Endodermal cell (in vitro differentiated cells): ENCODE measurements around the gene WDR91. TPM values are rescaled to one million over a fixed set of nuclear protein-coding genes. Genes with fewer than 3 reads are reported as not detected.

Experiments
- DNase-seq: peaks from one replicate; pipeline ENCODE4 v3.0.0-alpha.2; 2017
- H3K27ac ChIP-seq: 2 replicates; pipeline ENCODE4 v1.5.1; 2013; ENCODE audit warnings: mild to moderate bottlenecking, low read depth, low read length, moderate library complexity
- H3K27me3 ChIP-seq: 2 replicates; pipeline ENCODE4 v1.6.1; 2013; ENCODE audit warnings: mild to moderate bottlenecking, low read length, moderate library complexity; ENCODE audit not compliant: insufficient read depth, control insufficient read depth, poor library complexity, severe bottlenecking
- H3K36me3 ChIP-seq: 2 replicates; pipeline ENCODE4 v1.7.0; 2013; ENCODE audit warnings: mild to moderate bottlenecking, low read length, moderate library complexity; ENCODE audit not compliant: control insufficient read depth, insufficient read depth
- H3K4me1 ChIP-seq: one replicate; pipeline ENCODE4 v1.7.0; 2013; ENCODE audit warnings: low read length; ENCODE audit not compliant: control insufficient read depth, insufficient read depth
- H3K4me3 ChIP-seq: 2 replicates; pipeline ENCODE4 v1.5.1; 2013; ENCODE audit warnings: mild to moderate bottlenecking, low read length, moderate library complexity
- H3K9ac ChIP-seq: 2 replicates; pipeline ENCODE4 v1.6.1; 2013; ENCODE audit warnings: mild to moderate bottlenecking, low read length, moderate library complexity; ENCODE audit not compliant: poor library complexity, severe bottlenecking; ENCODE audit errors: extremely low read depth
- H3K9me3 ChIP-seq: 2 replicates; pipeline ENCODE4 v1.6.1; 2013; ENCODE audit warnings: mild to moderate bottlenecking, low read length, moderate library complexity; ENCODE audit not compliant: control insufficient read depth
- H3K27ac Mint-ChIP-seq: 2 replicates; pipeline ENCODE4 v1.8.0; 2020; ENCODE audit warnings: mixed read lengths
- H3K27me3 Mint-ChIP-seq: 2 replicates; pipeline ENCODE4 v1.8.0; 2021; ENCODE audit warnings: mild to moderate bottlenecking, mixed read lengths; ENCODE audit not compliant: insufficient read depth
- H3K36me3 Mint-ChIP-seq: 2 replicates; pipeline ENCODE4 v1.8.0; 2020; ENCODE audit warnings: low read depth, mixed read lengths
- H3K4me1 Mint-ChIP-seq: 2 replicates; pipeline ENCODE4 v1.8.0; 2020; ENCODE audit warnings: mixed read lengths
- H3K4me3 Mint-ChIP-seq: 2 replicates; pipeline ENCODE4 v1.8.0; 2020; ENCODE audit warnings: mild to moderate bottlenecking, moderate library complexity, mixed read lengths
- H3K9me3 Mint-ChIP-seq: 2 replicates; pipeline ENCODE4 v1.8.0; 2020; ENCODE audit warnings: mild to moderate bottlenecking, mixed read lengths
- WGBS, 2 experiments: methylation state at CpG; one replicate each; pipeline versions ENCODE4 v1.1.5 to v1.1.7; 2013; ENCODE audit warnings: missing lambda C conversion rate in 2 of 2, mixed read lengths in 1 of 2; ENCODE audit not compliant: insufficient coverage in 1 of 2, insufficient read length in 1 of 2; 5-methylcytosine and 5-hydroxymethylcytosine counted together
- total RNA-seq, 2 donors: library from RNA; stranded (reverse); fragmentation: NEBNext Ultra II Directional in 1 of 2; extraction: Animal tissue kit (Norgen Biotek cat#: 25700) in 1 of 2; gene quantifications; 2 replicates in 1 of 2; 3 replicates in 1 of 2; pipeline ENCODE4 v1.2.1, GENCODE V29; 2021
- TF ChIP-seq, protein P1 (sequence below): fragments of 200-600 bp; sonication (generic); conservative IDR thresholded peaks from 2 replicates; pipeline ENCODE4 v1.5.0; 2021; ENCODE audit warnings: antibody characterized with exemption, mild to moderate bottlenecking

The WDR91 gene
- total RNA-seq, 2 donors from 2014 or later = 8.2 to 9.6 TPM

DNA sequence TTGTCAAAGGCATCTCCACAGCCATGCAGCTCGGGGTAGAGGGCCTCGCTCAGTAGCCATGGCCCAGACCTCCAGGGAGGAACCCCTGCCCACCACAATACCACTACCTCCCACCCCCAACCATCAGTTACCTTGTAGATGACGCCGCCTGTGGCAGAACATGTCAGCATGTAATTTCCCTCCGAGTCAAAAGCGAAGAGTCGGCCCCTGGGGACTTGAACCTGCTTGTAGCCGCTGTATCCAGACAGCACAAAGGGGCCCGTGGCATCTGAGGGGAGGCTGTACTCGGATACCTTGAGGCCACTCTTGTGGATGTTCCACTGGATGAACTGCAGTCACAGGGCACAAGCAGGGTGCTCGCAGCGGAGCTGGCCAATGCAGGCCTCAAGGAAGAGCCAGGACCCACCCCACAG is 24.5 kb downstream of the WDR91 start:
- no peak overlapping the region for H3K27ac ChIP-seq
- Mint-ChIP-seq H3K4me1 (no peaks in the 10 kb centered on the region), H3K36me3 (peaks cover 57% of the 10 kb centered on the region), H3K9me3 (peaks cover 15% of the 10 kb centered on the region), H3K27me3 (no peaks in the 10 kb centered on the region), H3K4me3 (no peak overlapping the region), H3K27ac (no peak overlapping the region)
- no peak overlapping the region for H3K9ac ChIP-seq
- TF ChIP-seq, protein P1, sequence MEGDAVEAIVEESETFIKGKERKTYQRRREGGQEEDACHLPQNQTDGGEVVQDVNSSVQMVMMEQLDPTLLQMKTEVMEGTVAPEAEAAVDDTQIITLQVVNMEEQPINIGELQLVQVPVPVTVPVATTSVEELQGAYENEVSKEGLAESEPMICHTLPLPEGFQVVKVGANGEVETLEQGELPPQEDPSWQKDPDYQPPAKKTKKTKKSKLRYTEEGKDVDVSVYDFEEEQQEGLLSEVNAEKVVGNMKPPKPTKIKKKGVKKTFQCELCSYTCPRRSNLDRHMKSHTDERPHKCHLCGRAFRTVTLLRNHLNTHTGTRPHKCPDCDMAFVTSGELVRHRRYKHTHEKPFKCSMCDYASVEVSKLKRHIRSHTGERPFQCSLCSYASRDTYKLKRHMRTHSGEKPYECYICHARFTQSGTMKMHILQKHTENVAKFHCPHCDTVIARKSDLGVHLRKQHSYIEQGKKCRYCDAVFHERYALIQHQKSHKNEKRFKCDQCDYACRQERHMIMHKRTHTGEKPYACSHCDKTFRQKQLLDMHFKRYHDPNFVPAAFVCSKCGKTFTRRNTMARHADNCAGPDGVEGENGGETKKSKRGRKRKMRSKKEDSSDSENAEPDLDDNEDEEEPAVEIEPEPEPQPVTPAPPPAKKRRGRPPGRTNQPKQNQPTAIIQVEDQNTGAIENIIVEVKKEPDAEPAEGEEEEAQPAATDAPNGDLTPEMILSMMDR = no peak
- WGBS, 2 experiments = 82 to 86% methylated on average over 8 to 12 of the region's 12 CpGs
- peaks cover 20% of the 10 kb centered on the region for H3K9me3 ChIP-seq
- no peaks in the 10 kb centered on the region for H3K27me3 ChIP-seq
- H3K4me3 ChIP-seq = no peak overlapping the region
- H3K4me1 ChIP-seq = no peaks in the 10 kb centered on the region
- DNase-seq = no peak
- peaks cover 26% of the 10 kb centered on the region for H3K36me3 ChIP-seq

DNA sequence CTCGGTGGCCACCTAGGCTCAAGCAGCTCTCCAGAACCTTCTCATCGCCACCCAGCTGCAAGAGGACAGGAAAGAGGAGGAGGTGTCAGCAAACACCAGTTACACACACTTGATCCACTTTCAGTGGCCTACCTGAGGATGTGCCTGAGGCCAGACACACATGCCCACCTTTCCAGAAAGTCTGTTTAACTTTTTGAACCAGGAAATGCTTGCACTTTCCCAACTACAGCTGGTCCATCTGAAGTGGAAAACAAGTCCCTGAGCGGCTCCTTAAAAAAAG is 25.1 kb downstream of the WDR91 start:
- no peaks in the 10 kb centered on the region for H3K4me1 Mint-ChIP-seq
- DNase-seq = no peak
- H3K27ac ChIP-seq = no peak overlapping the region
- peaks cover 58% of the 10 kb centered on the region for H3K36me3 Mint-ChIP-seq
- peaks cover 22% of the 10 kb centered on the region for H3K9me3 Mint-ChIP-seq
- H3K27me3 Mint-ChIP-seq = no peaks in the 10 kb centered on the region
- H3K4me3 ChIP-seq = no peak overlapping the region
- H3K27me3 ChIP-seq = no peaks in the 10 kb centered on the region
- no peak overlapping the region for H3K9ac ChIP-seq
- WGBS, 2 experiments = 93 to 96% methylated on average over 3 of the region's 3 CpGs
- peaks cover 26% of the 10 kb centered on the region for H3K36me3 ChIP-seq
- H3K4me3 Mint-ChIP-seq = no peak overlapping the region
- TF ChIP-seq, protein P1 = no peak
- no peaks in the 10 kb centered on the region for H3K4me1 ChIP-seq
- peaks cover 26% of the 10 kb centered on the region for H3K9me3 ChIP-seq
- no peak overlapping the region for H3K27ac Mint-ChIP-seq

DNA sequence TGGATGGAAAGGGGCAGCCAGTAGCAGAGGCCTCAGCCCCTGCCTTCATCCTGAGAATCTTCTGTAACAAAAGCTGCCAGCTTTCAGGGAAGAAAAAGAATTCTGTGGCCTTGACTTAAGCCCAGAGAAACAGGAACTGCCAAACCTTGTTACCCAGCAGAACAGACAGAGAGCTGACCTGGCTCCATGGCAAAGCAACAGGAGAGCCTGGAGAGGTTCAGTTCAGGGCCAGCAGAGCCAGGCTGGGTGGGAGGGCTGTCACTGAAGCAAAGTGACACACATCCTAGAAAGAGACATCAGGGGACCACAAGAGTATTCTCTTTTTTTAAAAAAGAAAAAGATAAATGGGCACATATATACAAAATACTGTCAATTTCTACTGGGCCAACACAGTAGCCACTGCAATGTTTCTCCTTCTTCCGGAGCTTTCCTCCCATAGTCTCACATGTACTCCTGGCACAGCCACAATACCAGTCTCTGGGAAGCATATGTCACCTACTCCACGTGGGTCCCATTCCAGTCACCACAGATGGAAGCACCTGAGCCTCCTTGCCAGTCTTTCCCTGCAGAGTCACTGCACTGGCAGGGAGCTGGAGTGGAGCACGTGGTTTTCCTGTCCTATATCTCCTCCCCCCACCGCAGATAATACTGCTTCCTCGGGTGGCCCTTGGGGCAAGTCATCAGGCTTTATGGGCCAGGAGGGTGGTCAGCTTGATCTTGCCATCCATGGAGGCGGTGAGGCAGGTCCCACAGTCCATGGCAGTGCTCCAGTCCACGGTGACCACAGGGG is 25.7 kb downstream of the WDR91 start:
- H3K9me3 ChIP-seq = peaks cover 31% of the 10 kb centered on the region
- no peak overlapping the region for H3K27ac ChIP-seq
- no peak overlapping the region for H3K4me3 Mint-ChIP-seq
- H3K36me3 Mint-ChIP-seq = peaks cover 57% of the 10 kb centered on the region
- H3K27me3 ChIP-seq = no peaks in the 10 kb centered on the region
- no peaks in the 10 kb centered on the region for H3K4me1 Mint-ChIP-seq
- TF ChIP-seq, protein P1 = no peak
- H3K27ac Mint-ChIP-seq = no peak overlapping the region
- DNase-seq = no peak
- peaks cover 26% of the 10 kb centered on the region for H3K36me3 ChIP-seq
- H3K9me3 Mint-ChIP-seq = peaks cover 27% of the 10 kb centered on the region
- no peak overlapping the region for H3K4me3 ChIP-seq
- WGBS, 2 experiments = 91 to 94% methylated on average over 7 of the region's 7 CpGs
- H3K4me1 ChIP-seq = no peaks in the 10 kb centered on the region
- H3K27me3 Mint-ChIP-seq = no peaks in the 10 kb centered on the region
- no peak overlapping the region for H3K9ac ChIP-seq
